Measurements from ENCODE around the gene SNAP47. TPM values are rescaled to one million over a fixed set of nuclear protein-coding genes. Genes with fewer than 3 reads are reported as not detected.

The SNAP47 gene
- total RNA-seq, 1 experiment from 2014 or later, result 79.8 TPM

DNA sequence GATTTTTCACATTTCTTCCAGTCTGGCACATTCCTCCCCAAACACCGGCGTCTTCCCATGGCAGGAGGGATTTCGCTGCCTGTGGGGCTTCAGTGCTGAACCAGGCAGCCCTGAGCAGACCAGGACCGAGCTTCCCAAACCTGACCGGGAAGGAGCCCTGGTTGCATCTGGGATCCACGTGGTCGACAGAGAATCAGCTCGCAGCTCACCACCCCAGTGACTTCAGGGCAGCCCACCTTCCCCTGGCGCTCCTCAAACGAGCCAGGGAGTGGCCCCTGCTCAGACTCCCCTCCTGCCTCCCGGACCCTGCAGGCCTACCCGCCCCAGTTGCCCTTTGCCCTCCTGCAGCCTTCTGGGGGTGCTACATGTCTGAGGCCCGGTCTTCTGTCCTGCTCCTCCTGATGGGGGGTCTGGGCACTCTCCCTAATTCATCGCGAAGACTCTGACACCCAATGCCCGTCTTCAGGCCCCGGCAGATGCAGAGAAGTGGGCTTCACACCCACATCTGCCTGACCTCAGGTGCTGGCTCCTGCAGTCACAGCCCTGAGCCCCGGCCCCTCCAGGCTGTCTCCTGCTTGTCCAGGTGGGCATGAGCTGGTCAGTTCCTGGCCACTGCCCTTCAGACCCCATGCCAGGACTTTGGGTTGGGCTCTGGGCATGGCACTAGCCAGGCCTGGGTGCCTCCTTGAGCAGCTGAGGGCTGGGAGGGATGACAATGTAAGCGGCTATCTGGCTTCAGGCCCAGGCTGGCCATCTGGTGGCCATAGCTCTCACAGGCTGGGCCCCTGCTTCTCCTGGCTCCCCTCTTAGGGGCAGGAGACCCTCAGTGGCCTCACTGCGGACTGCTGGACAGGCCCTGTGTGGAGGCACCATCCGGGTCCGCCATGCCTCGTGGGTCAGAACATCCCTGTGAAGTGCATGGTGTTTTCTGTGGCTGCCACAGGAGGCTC, 54.1 kb downstream of the SNAP47 start:
- DNase-seq (ENCODE audit: low read depth), result no peak
- in situ Hi-C loops (cut with HindIII; ENCODE audit: low pct_unique_long_range_greater_than_20kb, low sequenced_read_pairs), result no loop called here

DNA sequence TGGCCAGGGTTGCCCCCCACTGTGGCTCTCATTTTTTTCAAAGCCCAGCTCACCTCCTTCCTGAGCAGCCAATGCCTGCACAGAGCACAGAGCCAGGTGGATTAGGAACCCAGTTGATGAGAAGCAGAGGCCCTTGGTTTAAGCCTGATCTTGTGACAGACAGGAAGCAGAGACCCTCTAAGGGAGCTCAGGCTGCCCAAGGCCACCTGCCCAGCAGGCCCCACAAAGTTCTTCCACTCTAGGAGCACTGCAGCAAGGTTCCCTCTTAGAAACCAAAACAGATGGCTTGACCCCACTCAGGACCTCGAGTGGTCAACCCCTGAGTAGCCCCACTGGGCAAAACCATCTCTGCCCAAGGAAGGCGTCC, 54.8 kb downstream of the SNAP47 start:
- DNase-seq (ENCODE audit: low read depth), result no peak
- in situ Hi-C loops (cut with HindIII; ENCODE audit: low pct_unique_long_range_greater_than_20kb, low sequenced_read_pairs), result no loop called here

- no peak for DNase-seq (ENCODE audit: low read depth)
- in situ Hi-C loops (cut with HindIII; ENCODE audit: low pct_unique_long_range_greater_than_20kb, low sequenced_read_pairs), result no loop called here
Measured at GRCh38 chr1:227790868-227791267, 55.6 kb downstream of the SNAP47 start.

DNA sequence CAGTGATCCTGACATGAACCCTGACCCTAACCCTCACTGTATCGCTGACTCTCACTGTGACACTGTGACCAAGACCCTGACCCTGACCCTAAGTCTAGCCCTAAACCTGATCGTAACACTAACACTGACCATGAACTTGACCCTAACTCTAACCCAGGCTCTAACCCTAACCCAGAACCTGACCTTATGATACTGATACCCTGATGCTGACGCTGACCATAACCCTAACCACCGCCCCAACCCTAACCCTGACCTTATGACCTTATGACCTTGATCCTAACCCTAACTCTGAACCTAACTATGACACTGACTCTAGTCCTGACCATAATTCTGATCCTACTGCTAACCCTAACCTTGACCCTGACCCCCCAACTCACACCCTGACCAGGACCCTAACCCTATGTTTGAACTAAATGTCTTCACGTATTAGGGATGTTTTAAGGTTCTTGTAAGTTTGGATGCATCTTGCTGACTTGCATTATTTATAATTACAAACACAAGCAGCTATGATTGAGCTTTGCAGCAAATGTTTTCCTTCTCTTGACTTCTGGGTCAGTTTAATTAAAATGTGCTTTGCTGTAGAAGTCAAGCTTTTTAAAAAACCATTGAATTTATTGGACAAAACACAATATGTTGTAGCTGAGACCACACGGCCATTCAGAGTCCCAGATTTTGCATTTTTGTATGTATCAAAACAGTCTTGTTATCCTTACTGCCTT, 56.3 kb downstream of the SNAP47 start:
- in situ Hi-C loops (cut with HindIII; ENCODE audit: low pct_unique_long_range_greater_than_20kb, low sequenced_read_pairs), result no loop called here
- DNase-seq (ENCODE audit: low read depth), result no peak

- in situ Hi-C loops (cut with HindIII; ENCODE audit: low pct_unique_long_range_greater_than_20kb, low sequenced_read_pairs), result no loop called here
- DNase-seq (ENCODE audit: low read depth), result no peak
Measured at GRCh38 chr1:227792216-227793078, 57.2 kb downstream of the SNAP47 start.

DNA sequence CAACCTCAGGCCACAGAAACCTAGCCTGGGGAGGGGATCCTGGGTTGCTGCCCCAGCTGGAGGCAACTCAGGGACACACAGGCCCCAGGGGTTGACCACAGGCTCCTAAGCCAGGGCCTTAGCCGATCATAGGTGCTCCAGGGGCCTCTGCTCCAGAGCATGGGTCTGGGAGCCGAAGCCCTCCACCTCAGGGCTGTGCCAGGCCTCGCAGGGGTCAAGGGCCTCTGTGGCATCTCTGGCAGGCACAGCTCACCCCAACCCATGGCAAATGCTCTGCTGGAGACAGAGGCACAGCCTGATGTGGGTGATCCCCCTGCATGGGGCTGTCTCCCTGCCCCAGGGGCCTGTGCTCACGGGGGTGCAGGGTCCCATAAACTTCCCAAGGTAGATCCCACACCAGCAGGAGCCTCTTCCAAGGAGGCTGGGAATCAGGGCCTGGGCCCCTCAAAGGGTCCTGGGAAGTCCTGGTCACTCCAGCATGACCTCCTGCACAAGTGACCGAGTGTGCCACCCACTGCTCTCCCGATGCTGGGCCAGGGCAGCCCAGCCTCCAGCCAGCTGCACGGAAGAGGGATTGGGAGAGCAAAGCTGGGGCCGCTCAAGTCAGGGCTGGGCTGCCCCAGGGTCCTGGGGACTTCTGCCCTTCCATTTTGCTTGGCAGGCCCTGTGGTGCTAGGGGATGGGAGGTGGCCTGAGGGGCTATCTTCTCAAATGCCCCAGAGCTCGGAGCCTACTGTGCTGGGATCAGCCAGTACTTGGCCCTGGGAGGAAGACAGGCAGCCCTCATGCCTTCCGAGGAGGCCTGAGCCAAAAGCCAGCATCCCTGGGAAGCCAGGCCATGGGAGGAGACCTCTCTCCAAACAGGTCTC, 58.1 kb downstream of the SNAP47 start:
- DNase-seq (ENCODE audit: low read depth), result no peak
- in situ Hi-C loops (cut with HindIII; ENCODE audit: low pct_unique_long_range_greater_than_20kb, low sequenced_read_pairs), result no loop called here

DNA sequence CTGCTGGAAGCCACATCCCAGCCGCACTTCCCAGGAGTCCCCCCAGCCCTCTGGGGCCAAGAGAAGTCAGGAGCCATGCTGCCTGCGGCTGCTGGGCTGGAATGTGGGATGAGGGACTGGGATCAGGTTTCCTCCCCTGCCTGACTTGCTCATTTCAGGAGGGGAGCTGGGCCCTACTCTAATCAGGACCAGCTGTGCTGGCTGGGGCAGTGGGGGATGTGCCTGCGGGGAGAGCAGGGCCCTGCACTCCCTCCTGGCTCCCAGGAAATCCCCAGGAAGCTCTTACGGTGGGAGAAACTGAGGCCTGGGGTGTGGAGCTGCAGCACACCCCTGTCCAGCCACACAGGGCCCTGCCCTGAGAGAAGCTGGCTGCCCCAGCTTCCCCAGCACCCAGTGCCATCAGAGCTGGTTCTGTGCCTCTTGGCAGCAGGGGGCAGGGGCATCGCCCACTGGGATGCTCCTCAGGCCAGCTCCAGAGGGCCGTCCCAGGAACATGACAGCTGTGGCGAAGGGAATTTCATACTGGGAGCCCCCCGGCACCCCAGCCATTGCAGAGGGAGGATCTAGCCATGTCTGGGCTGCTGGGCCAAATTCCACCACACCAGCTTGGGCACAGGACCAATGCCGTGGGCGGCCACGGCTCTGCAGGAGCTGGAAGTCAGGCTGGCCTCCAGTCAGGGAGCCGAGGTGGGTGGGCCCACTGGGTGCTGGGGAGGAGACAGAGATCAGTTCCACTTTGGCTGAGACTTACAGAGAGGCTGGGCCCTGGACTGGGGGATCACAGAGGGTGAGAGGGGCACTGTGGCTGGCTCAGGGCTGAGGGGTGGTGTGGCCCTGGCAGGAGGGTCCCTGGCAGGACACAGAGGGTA, 58.9 kb downstream of the SNAP47 start:
- in situ Hi-C loops (cut with HindIII; ENCODE audit: low pct_unique_long_range_greater_than_20kb, low sequenced_read_pairs), result no loop called here
- DNase-seq (ENCODE audit: low read depth), result no peak

DNA sequence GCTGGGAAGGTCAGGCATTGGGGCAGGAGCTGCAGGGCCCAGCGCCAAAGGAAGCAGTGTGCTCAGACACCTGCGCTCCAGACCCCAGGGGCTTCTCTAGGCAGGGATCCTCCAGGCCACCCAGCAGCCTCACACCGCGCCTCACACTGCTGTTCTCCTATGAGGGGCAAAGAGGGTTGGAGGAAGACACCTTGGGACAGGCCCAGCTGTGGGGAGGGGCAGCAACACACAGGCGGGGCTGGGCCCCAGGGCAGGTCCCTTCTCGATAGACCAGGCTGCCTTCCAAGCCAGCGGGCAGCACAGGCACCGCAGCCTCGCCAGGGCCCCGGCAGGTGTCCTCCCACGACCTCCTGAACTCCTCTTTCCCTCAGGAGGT, 59.6 kb downstream of the SNAP47 start:
- in situ Hi-C loops (cut with HindIII; ENCODE audit: low pct_unique_long_range_greater_than_20kb, low sequenced_read_pairs), result no loop called here
- DNase-seq (ENCODE audit: low read depth), result no peak

DNA sequence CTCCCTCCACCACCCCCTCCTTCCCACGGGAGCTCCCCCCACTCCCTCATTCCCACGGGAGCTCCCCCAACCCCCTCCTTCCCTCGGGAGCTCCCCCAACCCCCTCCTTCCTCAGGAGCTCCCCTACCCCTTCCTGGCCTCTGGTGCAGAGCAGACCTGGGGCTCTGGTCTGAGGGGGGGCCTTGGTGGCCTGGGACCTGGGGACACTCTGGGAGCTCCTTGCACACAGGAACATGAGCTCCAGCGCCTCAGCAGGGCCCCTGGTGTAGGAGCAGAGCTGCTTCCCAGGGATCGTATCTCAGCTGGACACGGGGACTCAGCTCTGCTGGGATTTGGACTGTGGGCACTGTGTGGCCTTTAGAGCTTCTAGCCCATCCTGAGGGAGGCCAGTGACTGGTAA, 60.5 kb downstream of the SNAP47 start:
- in situ Hi-C loops (cut with HindIII; ENCODE audit: low pct_unique_long_range_greater_than_20kb, low sequenced_read_pairs), result no loop called here
- DNase-seq (ENCODE audit: low read depth), result no peak

GRCh38 chr1:227796359-227796915, 61.2 kb downstream of the SNAP47 start:
- DNase-seq (ENCODE audit: low read depth), result no peak
- in situ Hi-C loops (cut with HindIII; ENCODE audit: low pct_unique_long_range_greater_than_20kb, low sequenced_read_pairs), result no loop called here

GRCh38 chr1:227797144-227797543, 61.9 kb downstream of the SNAP47 start:
- in situ Hi-C loops (cut with HindIII; ENCODE audit: low pct_unique_long_range_greater_than_20kb, low sequenced_read_pairs), result no loop called here
- no peak for DNase-seq (ENCODE audit: low read depth)

DNA sequence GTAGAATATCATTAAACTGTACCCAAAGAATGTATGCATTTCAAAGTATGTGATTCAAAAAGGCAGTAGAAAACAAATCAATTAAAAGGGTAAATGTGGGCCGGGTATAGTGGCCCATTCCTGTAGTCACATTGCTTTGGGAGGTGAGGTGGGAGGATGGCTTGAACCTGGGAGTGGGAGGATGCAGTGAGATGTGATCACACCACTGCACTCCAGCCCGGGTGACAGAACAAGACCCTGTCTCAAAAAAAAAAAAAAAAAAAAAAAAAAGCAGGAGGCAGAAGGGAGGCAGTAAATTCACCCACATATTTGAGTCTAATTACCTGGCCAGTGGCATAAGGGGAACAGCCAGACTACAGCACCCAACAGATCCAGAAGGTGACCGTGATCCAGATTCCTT, 62.4 kb downstream of the SNAP47 start:
- no peak for DNase-seq (ENCODE audit: low read depth)
- in situ Hi-C loops (cut with HindIII; ENCODE audit: low pct_unique_long_range_greater_than_20kb, low sequenced_read_pairs), result no loop called here

DNA sequence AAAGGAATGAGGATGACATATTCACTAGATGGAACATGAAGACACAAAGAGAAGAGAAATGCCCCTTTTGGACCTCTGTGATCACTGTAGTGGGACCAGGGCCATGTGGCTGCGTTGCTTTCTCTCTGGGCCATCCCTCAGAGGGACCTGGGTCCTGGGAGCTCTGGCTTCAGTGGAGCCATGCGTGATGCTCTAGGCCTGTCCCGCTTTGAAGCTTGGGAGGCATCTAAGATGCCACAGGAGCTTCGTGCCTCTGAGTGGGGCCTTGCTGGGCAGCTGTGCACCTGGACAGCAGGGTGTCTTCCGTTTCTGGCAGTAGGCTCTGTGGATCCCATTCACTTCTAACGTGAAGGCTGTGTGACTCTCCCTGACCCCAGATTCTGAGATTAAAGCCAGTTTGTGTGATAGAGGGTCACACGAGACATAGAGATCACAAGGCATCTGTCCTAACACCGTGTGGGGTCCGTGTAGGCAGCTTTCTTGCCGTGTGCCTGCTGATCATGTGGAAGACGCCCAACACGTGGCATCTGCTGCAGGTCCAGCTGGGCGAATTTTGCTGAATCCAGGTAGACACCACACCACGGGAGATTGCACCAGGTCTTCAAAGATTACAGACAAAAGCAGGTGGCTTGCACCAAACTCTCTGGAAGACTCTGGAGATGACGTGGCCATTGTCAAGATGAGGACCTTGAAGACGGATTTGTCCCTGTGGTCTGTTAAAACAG, 63.0 kb downstream of the SNAP47 start:
- in situ Hi-C loops (cut with HindIII; ENCODE audit: low pct_unique_long_range_greater_than_20kb, low sequenced_read_pairs), result no loop called here
- no peak for DNase-seq (ENCODE audit: low read depth)

DNA sequence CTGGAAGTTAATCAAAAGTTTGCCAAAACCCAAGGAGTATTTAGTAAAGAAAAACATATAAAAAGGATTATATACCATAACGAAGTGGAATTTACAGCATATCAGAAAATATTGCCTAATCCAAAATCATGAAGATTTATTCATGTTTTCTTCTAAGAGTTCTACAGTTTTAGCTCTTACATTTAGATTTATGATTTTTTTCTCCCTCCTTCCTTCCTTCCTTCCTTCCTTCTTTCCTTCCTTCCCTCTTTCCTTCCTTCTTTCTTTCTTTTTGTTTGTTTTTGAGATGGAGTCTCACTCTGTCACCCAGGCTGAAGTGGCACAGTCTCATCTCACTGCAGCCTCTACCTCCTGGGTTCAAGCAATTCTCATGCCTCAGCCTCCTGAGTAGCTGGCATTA, 64.5 kb downstream of the SNAP47 start:
- no peak for DNase-seq (ENCODE audit: low read depth)
- in situ Hi-C loops (cut with HindIII; ENCODE audit: low pct_unique_long_range_greater_than_20kb, low sequenced_read_pairs), result no loop called here

GRCh38 chr1:227803933-227804332, 68.7 kb downstream of the SNAP47 start:
- DNase-seq (ENCODE audit: low read depth), result no peak
- in situ Hi-C loops (cut with HindIII; ENCODE audit: low pct_unique_long_range_greater_than_20kb, low sequenced_read_pairs), result no loop called here

DNA sequence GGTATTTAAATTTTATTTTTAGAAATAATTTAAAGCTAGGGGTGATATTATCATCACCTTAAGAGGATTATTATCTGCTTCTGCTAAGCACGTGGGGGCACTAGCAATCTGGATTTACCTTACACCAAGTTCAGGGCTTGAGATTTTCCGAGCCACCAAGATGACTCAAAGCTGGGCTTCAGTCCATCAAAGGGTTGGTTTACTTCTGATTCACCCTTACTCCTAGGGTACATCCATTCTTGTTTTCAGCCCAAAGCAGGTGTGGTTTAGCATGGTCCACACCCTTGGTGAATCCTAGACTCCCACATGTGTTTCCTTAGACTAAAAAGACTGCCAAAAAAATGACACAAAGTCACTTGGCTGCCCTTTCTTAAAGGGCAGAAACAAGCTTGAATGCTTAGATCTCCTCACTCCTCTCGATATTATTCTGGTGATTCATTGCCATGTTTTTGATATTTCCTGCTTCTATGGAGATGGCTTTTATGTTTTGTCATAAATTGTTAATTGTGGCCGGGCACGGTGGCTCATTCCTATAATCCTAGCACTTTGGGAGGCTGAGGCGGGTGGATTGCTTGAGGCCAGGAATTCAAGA, 70.5 kb downstream of the SNAP47 start:
- in situ Hi-C loops (cut with HindIII; ENCODE audit: low pct_unique_long_range_greater_than_20kb, low sequenced_read_pairs), result no loop called here
- peak; percentile 54 for DNase-seq (ENCODE audit: low read depth)

All from Caki2 (cell line).